Fibroblast of the aortic adventitia (primary cell): Measurements from ENCODE around the gene SBK2. TPM values are rescaled to one million over a fixed set of nuclear protein-coding genes. Genes with fewer than 3 reads are reported as not detected.
"Not testable (repeated sequence)": the region's sequence is repeated elsewhere in the genome, so short reads cannot be mapped to it uniquely, and the experiment has no call there.

ENCODE experiments used
- DNase-seq: peaks from one replicate; pipeline ENCODE4 v3.0.0-alpha.2; 2010; ENCODE audit warnings: low read depth
- H3K4me3 ChIP-seq: 2 replicates; pipeline ENCODE4 v1.5.1; 2011; ENCODE audit warnings: low read depth, mild to moderate bottlenecking, control low read depth, low read length, moderate library complexity
- CTCF ChIP-seq: IDR thresholded peaks from 2 replicates; pipeline ENCODE4 v1.5.1; 2011; ENCODE audit warnings: mild to moderate bottlenecking, low read length, control low read depth, inconsistent platforms; ENCODE audit not compliant: insufficient read depth
- total RNA-seq: library from RNA; depleted of rRNA; stranded (reverse); fragments of >200 nt; gene quantifications from 2 replicates; pipeline ENCODE4 v1.2.3, GENCODE V29; 2012; ENCODE audit warnings: low replicate concordance

Gene SBK2
- total RNA-seq: not detected in 2 replicates

- no peak within 1 kb of the TSS for H3K4me3 ChIP-seq
- no peak for DNase-seq
- no peak for TF ChIP-seq CTCF
Observed at GRCh38 chr19:55536951-55537740, at the start of gene SBK2. TSS of gene SBK2 (minus strand) at chr19:55537133. CDS start at chr19:55536294, 839 bp downstream.

GRCh38 chr19:55585658-55586339 is 48.9 kb upstream of the SBK2 start:
- H3K4me3 ChIP-seq: peak overlapping the region; percentile 48
- peak; percentile 58 for DNase-seq
- TF ChIP-seq CTCF: no peak

GRCh38 chr19:55584871-55585270 is 47.9 kb upstream of the SBK2 start:
- no peak for DNase-seq
- H3K4me3 ChIP-seq: no peak overlapping the region
- TF ChIP-seq CTCF: no peak

- H3K4me3 ChIP-seq, DNase-seq: not testable (repeated sequence)
Observed at GRCh38 chr19:55583897-55584296, 47.0 kb upstream of the SBK2 start.

GRCh38 chr19:55582284-55582683 is 45.4 kb upstream of the SBK2 start:
- not testable (repeated sequence) for H3K4me3 ChIP-seq, DNase-seq

GRCh38 chr19:55581823-55582223 is 44.9 kb upstream of the SBK2 start:
- no peak overlapping the region for H3K4me3 ChIP-seq
- no peak for TF ChIP-seq CTCF
- no peak for DNase-seq

GRCh38 chr19:55581145-55581822 is 44.4 kb upstream of the SBK2 start:
- no peak for DNase-seq
- TF ChIP-seq CTCF: no peak
- H3K4me3 ChIP-seq: peak overlapping the region; percentile 95
